HL-60/S4 (cell line): ENCODE results near the gene SPOCK1.
"Not testable (repeated sequence)": the region's sequence is repeated elsewhere in the genome, so short reads cannot be mapped to it uniquely, and the experiment has no call there.

ENCODE experiments used
- in situ Hi-C: fragments of 300-500 bp; cut with MboI; formaldehyde crosslinking; loops from 2 replicates; pipeline ENCODE4 v1.14.3; 2022; ENCODE audit warnings: low sequenced_read_pairs

The SPOCK1 gene

DNA sequence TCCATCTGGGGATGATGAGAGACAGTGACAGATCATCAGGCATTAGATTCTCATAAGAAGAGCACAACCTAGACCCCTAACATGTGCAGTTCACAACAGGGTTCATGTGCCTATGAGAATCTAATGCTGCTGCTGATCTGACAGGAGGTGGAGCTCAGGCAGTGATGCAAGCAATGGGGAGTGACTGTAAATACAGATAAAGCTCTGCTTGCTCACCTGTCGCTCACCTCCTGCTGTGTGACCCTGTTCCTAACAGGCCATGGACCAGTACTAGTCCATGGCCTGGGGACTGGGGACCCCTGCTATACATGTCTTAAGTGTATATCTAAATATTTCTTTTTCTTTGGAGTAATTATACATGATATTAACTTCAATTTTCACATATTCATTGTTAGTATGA, 265.8 kb downstream of the SPOCK1 start:
- in situ Hi-C loops, result not testable (repeated sequence)

DNA sequence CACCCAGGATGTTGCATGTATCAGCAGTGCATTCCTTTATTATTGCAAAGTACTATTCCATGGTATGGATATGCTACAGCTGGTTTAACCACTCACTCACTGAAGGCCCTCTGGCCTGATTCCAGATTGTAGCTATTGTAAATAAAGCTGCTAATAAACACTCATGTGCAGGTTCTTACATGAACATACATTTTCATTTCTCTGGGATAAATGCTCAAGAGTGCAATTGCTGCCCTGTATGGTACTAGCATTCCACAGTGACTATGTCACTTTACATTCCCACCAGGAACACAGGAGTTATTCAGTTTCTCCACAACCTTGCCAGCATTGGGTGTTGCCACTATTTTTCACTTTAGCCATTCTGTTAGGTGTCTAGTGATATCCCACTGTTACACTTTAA, 267.6 kb downstream of the SPOCK1 start:
- in situ Hi-C loops, result no loop called here

DNA sequence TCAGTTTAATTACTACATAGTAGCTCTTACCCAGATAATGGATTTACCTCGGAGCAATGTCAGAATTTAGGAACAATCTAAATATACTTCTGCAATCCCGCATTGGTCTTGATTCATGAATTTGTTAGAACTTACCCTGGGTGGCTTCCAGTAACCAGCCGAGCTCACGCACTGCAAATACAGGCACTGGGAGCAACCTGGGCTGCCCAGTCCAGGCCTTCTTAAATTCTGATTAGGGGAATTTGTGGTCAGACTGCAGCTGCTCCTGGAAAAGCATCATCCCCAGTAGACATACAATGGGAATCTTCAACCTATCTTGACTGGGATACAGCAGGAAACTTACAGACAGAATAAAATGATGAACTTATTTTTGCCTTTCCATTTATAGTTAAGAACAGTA, 270.3 kb downstream of the SPOCK1 start:
- in situ Hi-C loops, result no loop called here

DNA sequence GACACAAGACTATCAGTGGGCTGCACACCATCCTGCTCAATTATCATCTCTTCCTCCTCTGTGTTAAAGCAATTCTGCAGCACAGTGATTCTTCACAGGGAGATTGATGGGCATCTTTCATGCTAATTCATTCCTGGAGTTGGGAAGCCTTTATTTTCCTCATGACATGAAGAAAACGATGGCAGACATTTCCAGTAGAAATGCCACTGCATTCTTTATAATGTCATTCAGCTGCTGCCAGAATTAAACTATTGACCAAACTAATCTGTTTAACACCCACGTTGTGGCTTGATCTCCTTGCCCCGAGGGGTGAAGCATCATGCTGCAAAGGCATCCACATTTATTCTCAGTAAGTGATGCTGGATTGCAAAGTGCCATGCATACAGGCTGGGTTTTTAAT, 273.0 kb downstream of the SPOCK1 start:
- in situ Hi-C loops, result no loop called here

DNA sequence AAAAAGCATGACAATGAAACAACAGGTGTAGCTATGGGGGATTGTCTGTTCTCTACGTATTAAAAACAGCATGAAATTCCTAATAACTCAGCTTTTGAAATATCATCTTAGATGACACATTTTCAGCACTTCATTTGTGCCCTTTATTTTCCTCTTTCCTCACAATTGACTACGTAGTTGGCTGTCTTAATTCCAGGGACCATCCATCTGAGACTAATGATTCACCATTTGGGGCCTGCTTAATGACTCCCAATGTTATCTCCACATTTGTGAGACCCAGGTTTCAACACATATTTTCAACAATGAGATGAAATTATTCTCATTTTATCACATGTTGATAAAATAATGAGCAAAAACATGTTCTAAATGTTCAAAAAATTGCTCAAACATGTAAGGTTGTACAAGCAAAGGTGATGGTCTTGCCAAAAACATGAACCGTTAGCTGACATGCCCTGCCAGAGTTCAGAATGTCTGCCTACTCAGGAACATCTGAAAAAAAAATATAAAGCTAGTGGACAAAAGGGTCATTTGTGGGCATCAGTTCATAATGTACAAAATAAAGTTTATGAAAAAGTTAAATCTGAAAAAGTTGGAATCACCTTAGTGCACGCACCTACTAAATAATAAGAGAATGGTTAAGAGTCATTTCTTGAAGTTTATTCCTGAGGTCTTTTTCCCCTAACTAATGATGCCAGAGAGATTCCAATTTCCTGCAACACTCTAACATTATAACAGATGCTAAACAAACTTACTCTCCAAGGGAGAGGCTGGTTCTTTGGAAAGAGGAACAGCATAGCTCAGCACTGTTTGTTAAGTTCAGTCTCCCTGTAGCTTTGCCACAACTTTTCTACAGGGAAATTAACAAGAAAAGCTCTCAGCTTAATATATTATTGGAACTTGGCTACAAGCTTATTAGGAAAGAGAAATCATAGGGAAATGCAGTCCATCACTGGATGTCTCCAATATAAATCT, 275.5 kb downstream of the SPOCK1 start:
- in situ Hi-C loops, result no loop called here

DNA sequence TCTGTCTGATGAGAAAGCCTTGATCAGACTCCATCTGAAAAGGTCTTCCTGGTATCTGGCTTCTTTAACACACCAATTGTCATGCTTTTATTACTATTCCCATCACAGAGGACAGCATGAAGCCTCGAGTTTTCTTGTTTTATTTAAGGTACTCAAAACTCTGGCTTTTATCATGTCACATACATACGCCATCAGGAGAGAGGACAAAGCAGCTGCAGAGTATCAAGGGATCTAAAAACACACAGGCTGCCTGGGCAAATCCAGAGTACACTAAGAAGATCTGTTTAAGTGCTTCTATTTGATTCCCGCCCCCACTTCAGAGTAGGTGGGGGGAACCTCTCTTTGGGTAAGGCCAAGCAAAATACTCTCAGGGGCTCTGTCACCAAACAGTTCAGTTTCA, 277.2 kb downstream of the SPOCK1 start:
- in situ Hi-C loops, result no loop called here

DNA sequence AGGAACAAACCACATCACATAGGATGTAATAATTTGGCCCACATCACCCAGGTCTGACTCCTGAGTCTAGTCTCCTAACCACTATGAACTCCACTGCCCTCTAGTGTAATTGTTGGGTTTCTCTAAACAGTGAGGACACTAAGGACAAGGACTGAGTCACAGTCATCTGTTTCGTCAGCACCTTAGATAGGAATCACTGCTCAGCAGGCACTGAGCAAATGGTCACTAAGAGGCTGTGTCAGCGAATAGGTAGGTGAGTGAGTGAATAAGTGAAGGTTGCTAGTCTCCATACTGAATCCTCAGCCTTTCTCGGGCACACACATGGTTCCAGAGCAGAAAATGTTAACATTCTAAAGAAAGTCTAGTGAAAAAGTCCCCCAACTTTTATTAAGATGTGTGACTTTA, 278.6 kb downstream of the SPOCK1 start:
- in situ Hi-C loops, result no loop called here

DNA sequence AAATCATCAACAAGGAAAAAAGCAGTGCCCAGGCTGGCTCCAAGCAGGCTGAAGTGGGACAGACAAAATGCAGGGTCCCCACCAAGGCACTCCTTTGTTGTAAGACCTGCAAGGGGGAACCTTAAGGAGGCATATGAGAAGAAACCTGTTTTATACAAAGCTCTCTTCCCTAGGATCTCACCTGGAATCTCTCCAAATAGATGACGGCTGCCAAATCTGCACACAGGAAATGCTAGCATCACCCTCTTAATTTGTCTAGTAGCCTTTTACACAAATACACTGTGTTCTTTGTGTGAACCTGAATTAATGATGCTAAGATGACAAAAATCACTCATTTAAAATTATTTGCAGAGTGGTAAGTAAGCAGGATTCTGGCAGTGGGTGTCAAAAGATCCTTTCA, 280.2 kb downstream of the SPOCK1 start:
- in situ Hi-C loops, result no loop called here

DNA sequence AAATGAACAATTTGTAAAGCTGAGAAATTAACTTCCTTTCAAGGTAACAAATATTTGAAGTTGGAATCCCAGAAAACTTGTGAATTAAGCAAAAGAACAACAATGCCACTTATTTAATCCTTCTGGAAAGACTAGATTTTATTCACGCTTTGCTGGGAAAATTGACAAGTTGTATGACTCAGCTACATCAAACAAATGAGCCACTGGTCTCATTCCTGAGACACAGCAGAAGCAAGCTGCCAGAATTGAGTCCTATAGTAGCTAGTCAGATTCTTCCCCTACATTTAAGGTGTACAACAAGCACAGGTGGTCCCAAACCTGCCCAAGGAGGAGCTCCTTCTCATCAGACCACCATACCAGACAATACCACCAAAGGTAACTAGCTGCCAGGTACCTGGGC, 280.7 kb downstream of the SPOCK1 start:
- in situ Hi-C loops, result no loop called here

DNA sequence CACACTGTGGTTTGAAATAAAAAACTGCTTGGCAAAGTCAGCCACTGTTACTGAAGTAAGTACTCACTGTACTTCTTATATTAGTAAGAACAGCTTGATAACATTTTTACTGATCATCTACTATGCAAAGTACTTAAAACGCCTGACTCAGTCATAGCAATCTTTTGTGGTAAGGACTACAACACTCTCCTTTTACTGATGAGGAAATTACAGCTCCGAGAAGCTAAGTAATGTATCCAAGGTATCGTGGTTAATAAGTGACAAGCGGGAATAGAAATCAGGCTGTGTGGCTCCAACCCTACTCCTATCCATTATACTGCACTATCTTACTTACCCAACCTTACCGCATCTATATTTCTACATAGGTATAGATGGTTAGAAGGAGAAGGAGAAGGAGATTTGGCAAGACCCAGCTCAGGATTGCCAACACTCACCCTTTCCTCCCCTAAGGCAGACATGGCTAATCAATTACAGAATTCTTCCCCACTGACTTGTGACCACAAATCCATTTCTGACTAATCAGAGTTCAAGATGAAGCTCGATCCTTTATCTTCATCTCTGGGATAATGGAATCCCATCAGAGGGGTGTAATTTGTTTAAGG, 281.4 kb downstream of the SPOCK1 start:
- in situ Hi-C loops, result no loop called here

DNA sequence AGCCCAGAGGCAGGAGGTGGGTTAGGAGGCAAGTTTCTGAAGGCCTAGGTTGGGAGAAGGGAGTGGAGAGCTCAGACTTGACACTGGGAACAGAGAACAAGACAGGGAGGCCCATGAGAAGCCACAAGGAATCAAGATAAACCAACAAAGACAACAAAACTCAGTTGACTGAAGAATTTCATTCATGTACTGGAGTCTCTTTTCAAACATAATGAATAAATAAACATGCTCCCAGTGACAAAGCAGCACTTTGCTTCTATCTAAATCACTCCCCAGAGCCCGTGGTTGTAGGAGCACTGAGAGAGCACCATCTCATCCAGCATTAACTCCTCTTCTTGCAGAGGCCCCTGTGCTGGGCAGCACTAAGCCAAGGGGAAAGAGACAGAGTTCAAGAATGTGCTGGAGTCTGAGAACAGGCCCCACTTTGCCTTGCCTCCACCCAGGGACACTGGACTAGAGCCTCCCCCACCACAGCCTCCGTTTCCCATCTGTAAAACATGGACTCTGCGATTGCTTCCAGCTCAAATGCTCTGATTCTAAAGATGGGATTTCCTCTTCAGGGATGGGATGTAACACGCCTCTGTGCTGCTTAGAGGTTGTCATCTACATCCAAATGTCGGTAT, 282.0 kb downstream of the SPOCK1 start:
- in situ Hi-C loops, result no loop called here

DNA sequence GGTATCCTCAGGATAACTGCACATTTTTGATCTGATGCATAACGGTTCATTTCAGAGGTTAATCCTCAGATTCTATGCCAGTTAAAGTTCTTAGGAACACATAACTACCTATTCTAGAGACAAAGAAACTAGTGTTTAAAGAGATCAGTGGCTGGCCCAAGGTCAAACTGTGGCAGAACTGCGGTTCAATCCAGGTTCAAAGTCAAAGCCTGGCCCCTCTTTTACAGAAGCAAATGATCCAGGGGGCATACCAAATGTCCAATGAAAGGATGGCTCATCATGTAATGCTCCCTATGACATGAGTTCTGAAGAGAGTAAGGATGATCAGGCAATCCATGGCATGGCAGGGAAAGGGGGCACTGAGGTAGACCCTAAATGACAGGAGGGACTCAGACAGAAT, 283.3 kb downstream of the SPOCK1 start:
- in situ Hi-C loops, result no loop called here

DNA sequence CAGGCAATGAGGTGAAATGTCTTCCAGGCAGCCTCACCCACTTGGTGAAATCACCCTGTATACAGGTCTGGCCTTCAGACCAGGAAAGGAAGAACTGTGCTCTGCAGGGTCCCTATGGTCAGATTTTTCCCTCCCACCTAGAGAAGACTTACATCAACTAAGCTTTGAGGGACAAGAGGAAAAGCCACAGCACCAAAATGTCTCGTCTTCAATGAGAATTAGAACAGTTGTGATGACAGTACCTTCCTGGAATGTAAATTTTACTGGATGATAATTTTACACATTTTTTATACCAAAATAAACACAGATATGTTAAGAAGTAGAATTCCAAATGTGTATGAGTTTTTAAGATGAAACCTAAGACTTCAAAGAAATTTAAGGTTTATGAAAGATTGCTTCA, 283.9 kb downstream of the SPOCK1 start:
- in situ Hi-C loops, result no loop called here

DNA sequence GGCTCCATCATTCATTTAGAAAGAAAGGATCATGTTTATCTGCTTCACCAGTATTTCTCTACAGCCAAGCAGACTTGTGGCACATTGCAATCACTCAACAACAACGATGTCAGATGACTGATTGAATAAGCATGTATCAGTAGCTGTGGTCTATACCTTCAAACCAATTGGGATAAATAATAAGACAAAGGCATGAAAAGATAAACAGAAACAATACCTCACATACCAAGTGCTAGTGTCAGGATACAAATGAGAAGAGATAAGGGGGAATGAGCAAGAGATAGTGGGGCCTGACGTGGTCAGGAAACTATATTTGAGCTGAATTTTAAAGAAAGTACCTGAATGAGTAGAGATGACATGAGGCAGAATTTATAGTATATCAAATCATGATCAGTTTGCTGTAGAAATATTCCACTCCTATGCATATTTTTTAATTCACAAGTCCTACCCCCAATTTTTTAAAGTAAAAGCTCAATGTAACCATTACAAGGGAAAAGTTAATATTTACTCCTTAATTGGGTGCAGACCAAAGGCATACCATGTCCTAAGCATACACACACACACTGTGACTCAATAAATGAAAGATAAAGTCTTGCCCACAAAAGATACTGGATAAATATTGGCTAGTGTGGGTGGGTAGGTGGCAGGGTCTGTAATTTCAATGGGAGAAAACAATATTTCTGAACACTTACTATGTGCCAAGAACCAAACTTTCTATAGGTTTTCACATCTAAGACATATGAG, 284.5 kb downstream of the SPOCK1 start:
- in situ Hi-C loops, result no loop called here

DNA sequence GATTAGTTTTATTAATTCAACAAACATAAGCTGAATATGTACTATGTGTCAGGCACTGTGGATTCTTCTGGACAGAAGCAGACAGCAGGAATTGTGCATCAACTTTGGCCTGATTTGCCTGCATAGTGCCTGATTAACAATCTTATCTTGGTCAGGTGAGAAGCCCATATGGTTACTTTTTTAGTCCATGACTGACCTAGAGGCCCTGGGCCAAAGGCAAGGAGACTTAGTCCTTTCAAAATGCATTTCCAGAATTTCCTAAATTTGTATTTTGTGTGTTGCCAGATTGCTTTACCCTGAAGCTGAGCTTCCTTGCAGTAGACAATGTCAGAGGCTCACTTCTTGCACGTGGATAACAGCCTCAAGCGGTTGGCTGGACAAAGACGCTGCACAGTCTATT, 286.7 kb downstream of the SPOCK1 start:
- in situ Hi-C loops, result no loop called here

DNA sequence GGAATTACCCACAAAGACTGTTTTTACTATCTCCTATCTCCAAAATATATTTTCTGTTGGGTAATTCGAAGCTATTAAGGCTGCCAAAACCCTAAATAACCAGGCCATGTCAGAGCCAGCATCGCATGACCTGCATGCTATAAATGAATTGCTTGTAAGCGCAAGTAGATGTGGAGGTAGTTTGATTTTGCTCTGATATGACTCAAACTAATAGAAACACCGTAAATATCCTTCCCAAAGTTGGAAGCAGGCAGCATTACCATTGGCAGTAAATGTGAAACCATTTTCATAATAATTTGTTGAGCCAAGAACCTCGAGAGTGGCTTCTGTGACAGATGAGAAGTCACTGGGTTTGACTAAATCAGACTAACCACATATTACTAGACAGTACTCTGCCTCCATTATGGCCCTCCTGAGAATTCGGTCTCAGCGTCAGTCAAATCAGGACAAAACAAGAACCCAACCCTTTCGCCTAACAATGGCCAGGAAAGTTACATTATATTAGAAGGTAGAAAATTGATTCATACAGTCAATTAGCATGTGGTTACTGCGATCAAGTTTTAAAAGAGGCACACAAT, 289.8 kb downstream of the SPOCK1 start:
- in situ Hi-C loops, result no loop called here

DNA sequence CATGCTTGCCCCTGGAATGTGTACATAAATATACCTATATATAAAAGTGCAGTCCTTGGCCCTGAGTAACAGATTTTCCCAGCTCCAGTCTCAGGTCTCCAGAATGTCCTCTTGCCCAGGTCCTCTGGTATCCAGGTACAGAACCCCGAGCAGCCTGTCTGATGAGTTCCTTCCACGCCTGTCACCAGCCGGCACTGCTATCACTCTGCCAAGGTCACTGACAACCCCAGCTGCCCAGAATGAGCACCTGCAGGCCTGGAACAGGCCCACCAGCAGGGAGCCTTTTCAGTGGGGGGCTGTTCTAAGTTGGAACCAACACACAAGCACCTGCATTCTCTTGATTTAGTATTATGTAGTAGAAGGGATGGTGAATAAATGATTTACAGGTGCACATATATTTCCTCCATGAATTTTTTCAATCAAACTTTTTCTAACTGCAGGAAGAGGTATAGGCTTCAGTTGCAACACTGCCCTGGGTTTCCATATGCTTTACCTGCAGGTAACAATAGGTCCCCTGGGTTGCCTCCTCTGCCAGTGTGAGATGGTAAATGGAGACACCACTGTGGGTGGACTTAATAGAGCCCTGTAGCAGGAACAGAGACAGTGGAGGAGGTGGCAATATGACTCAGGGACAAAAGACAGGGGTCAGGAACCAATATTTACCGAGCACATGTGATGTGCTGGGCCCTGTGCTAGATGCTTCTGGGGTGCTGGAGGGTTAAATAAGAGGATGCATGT, 291.9 kb downstream of the SPOCK1 start:
- in situ Hi-C loops, result no loop called here

DNA sequence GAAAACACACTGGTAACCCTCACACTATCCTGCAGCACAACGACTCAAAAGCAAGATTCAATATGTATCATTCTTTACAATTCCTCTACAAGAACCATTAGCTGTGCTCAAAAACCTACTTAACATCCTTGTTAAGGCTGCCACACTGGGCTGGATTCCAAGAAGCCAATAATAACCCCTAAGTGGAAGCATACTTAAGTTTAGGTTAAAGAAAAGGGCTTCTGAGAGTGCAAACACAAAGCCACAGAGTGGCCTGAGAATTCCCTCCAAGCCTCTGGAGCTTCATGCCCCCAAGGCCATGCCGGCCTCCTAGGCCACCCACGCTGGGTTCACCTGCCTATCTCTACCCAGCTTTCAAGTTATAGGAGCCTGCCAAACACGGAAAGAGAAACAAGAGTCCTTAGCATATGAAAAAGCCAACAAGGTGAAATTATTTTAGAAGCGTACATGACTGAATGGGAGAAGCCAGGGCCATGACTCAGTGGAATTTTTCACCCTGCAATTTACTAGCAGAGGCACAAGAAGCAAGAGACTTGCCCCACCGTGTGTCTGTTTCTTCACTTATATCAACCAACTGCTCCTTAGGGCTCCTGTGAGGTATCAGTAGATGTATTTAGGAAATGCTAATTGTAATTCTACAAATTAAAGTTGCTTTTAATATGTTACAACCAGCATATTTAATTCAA, 293.0 kb downstream of the SPOCK1 start:
- in situ Hi-C loops, result no loop called here

DNA sequence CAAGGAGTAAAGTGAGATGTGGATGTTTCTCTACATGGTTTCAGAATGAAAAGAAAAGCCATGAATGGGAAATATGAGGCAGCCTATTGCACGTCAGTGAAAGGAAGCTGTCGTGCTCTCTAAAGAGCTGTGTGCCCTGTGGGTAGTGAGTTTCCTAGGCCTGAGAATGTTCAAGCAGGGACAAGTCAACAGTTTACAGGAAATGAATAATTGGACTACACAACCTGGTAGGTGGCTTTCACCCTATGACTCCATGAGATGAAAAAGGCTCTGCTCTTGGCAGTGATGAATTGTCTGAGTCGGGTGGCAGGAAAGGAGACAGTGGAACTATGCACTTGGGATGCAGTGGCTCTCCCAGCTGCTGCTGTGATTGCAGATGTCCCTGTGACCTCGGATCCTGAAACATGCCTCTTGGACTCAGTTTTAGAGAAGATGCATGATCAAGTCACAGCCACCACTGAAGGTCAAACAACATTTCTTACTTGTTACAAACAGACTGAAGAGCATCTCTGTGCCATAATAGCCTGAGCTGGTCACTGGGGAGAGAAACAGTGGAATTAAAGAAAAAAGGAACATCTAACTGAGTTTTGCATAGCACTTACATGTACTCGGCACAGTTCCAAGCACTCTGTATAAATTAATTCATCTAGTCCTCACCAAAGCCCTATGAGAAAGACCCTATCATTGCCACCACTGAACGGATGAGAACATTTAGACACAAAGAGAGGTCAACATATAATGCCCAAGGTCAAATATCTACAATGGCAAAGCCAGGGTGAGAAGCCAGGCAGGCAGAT, 293.7 kb downstream of the SPOCK1 start:
- in situ Hi-C loops, result no loop called here
